Hepatocyte (in vitro differentiated cells): ENCODE data around the gene NRCAM.

Source experiments
- CTCF ChIP-seq: fragments of 200-600 bp; sonication (generic); IDR thresholded peaks from 2 replicates; pipeline ENCODE4 v1.5.1; 2016; ENCODE audit warnings: antibody characterized with exemption, mild to moderate bottlenecking; ENCODE audit not compliant: poor library complexity
- EZH2 ChIP-seq: fragments of 200-600 bp; sonication (generic); IDR thresholded peaks from 2 replicates; pipeline ENCODE4 v1.6.1; 2016; ENCODE audit warnings: antibody characterized with exemption, mild to moderate bottlenecking, borderline replicate concordance
- EZH2phosphoT487 ChIP-seq: fragments of 200-600 bp; sonication (generic); IDR thresholded peaks from one replicate; pipeline ENCODE4 v1.6.1; 2018; ENCODE audit warnings: antibody characterized with exemption, mild to moderate bottlenecking, low read depth, moderate library complexity; ENCODE audit not compliant: unreplicated experiment, severe bottlenecking

- TF ChIP-seq CTCF (no peak), EZH2 (no peak), EZH2phosphoT487 (no peak)
Observed at GRCh38 chr7:108303332-108303731, 152.9 kb downstream of the NRCAM start.
